Sigmoid colon (tissue), 4 donors: ENCODE measurements around the gene BRAF.

Experiments
- EP300 ChIP-seq, 4 donors: sonication (generic); formaldehyde crosslinking; IDR thresholded peaks; one replicate each; pipeline ENCODE4 v1.6.1; 2017; ENCODE audit warnings: antibody characterized with exemption in 4 of 4
- POLR2AphosphoS5 ChIP-seq, 4 donors: sonication (generic); formaldehyde crosslinking; IDR thresholded peaks; one replicate each; pipeline ENCODE4 v1.6.1; 2017; ENCODE audit warnings: antibody characterized with exemption in 4 of 4

DNA sequence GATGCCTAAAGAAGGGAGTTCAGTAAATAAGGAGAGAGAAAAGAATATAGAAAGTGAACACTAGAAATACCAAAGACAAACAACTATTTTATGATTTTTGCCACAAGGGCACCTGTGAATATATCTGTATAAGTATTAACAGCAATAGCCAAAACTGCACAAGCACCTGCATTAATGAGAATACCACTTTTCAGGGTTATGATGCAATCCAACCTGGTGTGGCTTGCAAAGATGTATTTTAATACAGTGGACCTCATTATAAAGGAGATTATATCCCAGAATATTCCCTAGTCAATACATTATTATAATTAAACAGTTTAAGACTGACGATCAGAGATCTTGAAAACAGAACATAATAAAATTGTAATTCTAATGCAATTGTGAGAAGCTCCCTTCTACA lies 4.0 kb downstream of the BRAF start:
- TF ChIP-seq POLR2AphosphoS5 (IDR thresholded peaks at IDR 0.05) (no peak), EP300 (IDR thresholded peaks at IDR 0.05) (no peak)
